ENCODE data around the gene THAP11. TPM values are rescaled to one million over a fixed set of nuclear protein-coding genes. Genes with fewer than 3 reads are reported as not detected.
A peak's percentile ranks its signal among the peaks of the same experiment; 100 is the strongest.

Gene THAP11
- total and polyA plus RNA-seq, 2 of the 13 experiments (the other 11 are each of a cell fraction or from before 2014, with no cell fraction given), result 44.2 to 53.4 TPM

- TF ChIP-seq ZNF24 (IDR thresholded peaks at IDR 0.05) (no peak), PBX3 (CRISPR knock-in tag; IDR thresholded peaks at IDR 0.05; ENCODE audit: borderline replicate concordance) (no peak; the same call in 1 of the 2 replicates), POGZ (CRISPR knock-in tag; IDR thresholded peaks at IDR 0.05) (0 out of 2 replicates have a peak, but pooled peaks have one; percentile 14), RNF219 (CRISPR knock-in tag; IDR thresholded peaks at IDR 0.05) (0 out of 2 replicates have a peak, but pooled peaks have one; percentile 44), AGO1 (IDR thresholded peaks at IDR 0.05; ENCODE audit: low read depth, low read length, poor library complexity, severe bottlenecking) (no peak), ATAD3A (CRISPR knock-in tag; IDR thresholded peaks at IDR 0.05) (no peak), RAD51 (IDR thresholded peaks at IDR 0.05; ENCODE audit: borderline replicate concordance) (no peak), ZNF724P (CRISPR knock-in tag; IDR thresholded peaks at IDR 0.05; ENCODE audit: borderline replicate concordance) (peak; percentile 75; the same call in 1 of the 2 replicates), KDM4B (CRISPR knock-in tag; IDR thresholded peaks at IDR 0.05) (no peak), ZBTB44 (CRISPR knock-in tag; IDR thresholded peaks at IDR 0.05) (no peak), PRDM15 (CRISPR knock-in tag; IDR thresholded peaks at IDR 0.05) (peak; percentile 24; the same call in 1 of the 2 replicates), ZNF781 (CRISPR knock-in tag; IDR thresholded peaks at IDR 0.05; ENCODE audit: borderline replicate concordance, not compliant biosample characterization) (peak; percentile 37), PHF20 (CRISPR knock-in tag; IDR thresholded peaks at IDR 0.05) (peak; percentile 81), ATF6 (CRISPR knock-in tag; conservative IDR thresholded peaks at IDR 0.05) (no peak), RXRB (CRISPR knock-in tag; IDR thresholded peaks at IDR 0.05; ENCODE audit: borderline replicate concordance) (peak; percentile 30; the same call in 1 of the 2 replicates)
These were observed 51.0 kb downstream of the THAP11 start, which contains the start of gene PSKH1 (continued) for GRCh38 chr16:67892899-67893742.

All from HepG2 (cell line).